ENCODE data around the gene PRPS1. TPM values are rescaled to one million over a fixed set of nuclear protein-coding genes. Genes with fewer than 3 reads are reported as not detected.
A peak's percentile ranks its signal among the peaks of the same experiment; 100 is the strongest.

PRPS1 gene
- total and polyA plus RNA-seq, 9 of the 15 experiments (the other 6 are each of a cell fraction or from before 2014, with no cell fraction given): 47.8 to 175 (median 79.6) TPM

- BruUV-seq (replicated peaks): no TSS peak
- ATAC-seq (no peak), FAIRE-seq (no peak), DNase-seq (ENCODE audit: extremely low read depth in 1 of 4, low spot score in 3 of 4) (no peak)
- Histone ChIP-seq H3K9me1 (ENCODE audit: control insufficient read depth, insufficient read depth, low read length) (no peaks in the 10 kb centered on the region), H4K20me1 (replicated peaks; ENCODE audit: control insufficient read depth, insufficient read depth, low read length) (no peaks in the 10 kb centered on the region), H3K9me3 (replicated peaks; ENCODE audit: control insufficient read depth, insufficient read depth, low read depth, low read length) (no peaks in the 10 kb centered on the region), H3K4me1 (replicated peaks in 1 of 2; ENCODE audit: control insufficient read depth in 2 of 2, insufficient read depth in 2 of 2, low read length in 2 of 2) (peaks cover 26 to 39% of the 10 kb centered on the region in 2 experiments; a peak in 4 of 5 replicates), H2AFZ (ENCODE audit: low read depth, low read length) (peak overlapping the region; percentile 85), H3K27ac (ENCODE audit: extremely low read depth, low read depth, low read length) (peak overlapping the region; percentile 88), H3K79me2 (ENCODE audit: control insufficient read depth, insufficient read depth, low read length) (peaks cover 19% of the 10 kb centered on the region), H3K9ac (ENCODE audit: insufficient read depth in 1 of 2, low read depth in 2 of 2, low read length in 2 of 2) (peak overlapping the region; percentile 74 to 94; a peak in 3 of 4 replicates), H3K36me3 (ENCODE audit: control insufficient read depth, insufficient read depth, low read length) (no peaks in the 10 kb centered on the region), H3K4me2 (ENCODE audit: insufficient read depth, low read length) (peak overlapping the region; percentile 89), H3K27me3 (ENCODE audit: control insufficient read depth in 2 of 2, insufficient read depth in 2 of 2, low read length in 2 of 2) (no peaks in the 10 kb centered on the region), H3K4me3 (no peak overlapping the region)
- in situ Hi-C loops (cut with MboI) (loop anchor here (5.0 kb wide), 2 partner anchors 35 to 100 kb away; partner anchors contain the start of genes NCBP2L and TSC22D3), intact Hi-C loops (cut with micrococcal nuclease) (loop anchor here (10.0 kb wide), 1 partner anchor 397 kb away; no protein-coding TSS in a partner anchor)
- ChIA-PET CTCF (ENCODE audit: low intra/inter-chr PET ratio) (no interaction called here), POLR2A (interaction anchor here (0.6 to 2.4 kb wide), 4 partner anchors 9 to 34 kb away, joined by 3 to 9 read pairs (median 5); no protein-coding TSS in a partner anchor)
- TF ChIP-seq HSF4 (CRISPR knock-in tag; IDR thresholded peaks at IDR 0.05; ENCODE audit: borderline replicate concordance): no peak
- no peak for TF ChIP-seq ZNF407 (IDR thresholded peaks at IDR 0.05; ENCODE audit: low read depth)
- TF ChIP-seq TEAD4 (IDR thresholded peaks at IDR 0.05; ENCODE audit: low read length): no peak
- no peak for TF ChIP-seq TEAD4 (CRISPR knock-in tag; IDR thresholded peaks at IDR 0.05; ENCODE audit: borderline replicate concordance)
- WGBS (ENCODE audit: insufficient coverage, low coverage, missing lambda C conversion rate): 37% methylated on average over 7 of the region's 10 CpGs
Observed at GRCh38 chrX:107677501-107677901, 49.2 kb downstream of the PRPS1 start.
